PC-9 (cell line): Measurements from ENCODE around the gene PALM.

Experiments used
- EZH2 ChIP-seq: fragments of 200-600 bp; sonication (generic); IDR thresholded peaks from 2 replicates; pipeline ENCODE4 v1.8.0; 2017; ENCODE audit warnings: antibody characterized with exemption, low read depth
- TF ChIP-seq, protein P1 (sequence below): fragments of 200-600 bp; sonication (generic); conservative IDR thresholded peaks from 2 replicates; pipeline ENCODE4 v1.6.1; 2017; ENCODE audit warnings: mixed run types, antibody characterized with exemption, mild to moderate bottlenecking, moderate library complexity

DNA sequence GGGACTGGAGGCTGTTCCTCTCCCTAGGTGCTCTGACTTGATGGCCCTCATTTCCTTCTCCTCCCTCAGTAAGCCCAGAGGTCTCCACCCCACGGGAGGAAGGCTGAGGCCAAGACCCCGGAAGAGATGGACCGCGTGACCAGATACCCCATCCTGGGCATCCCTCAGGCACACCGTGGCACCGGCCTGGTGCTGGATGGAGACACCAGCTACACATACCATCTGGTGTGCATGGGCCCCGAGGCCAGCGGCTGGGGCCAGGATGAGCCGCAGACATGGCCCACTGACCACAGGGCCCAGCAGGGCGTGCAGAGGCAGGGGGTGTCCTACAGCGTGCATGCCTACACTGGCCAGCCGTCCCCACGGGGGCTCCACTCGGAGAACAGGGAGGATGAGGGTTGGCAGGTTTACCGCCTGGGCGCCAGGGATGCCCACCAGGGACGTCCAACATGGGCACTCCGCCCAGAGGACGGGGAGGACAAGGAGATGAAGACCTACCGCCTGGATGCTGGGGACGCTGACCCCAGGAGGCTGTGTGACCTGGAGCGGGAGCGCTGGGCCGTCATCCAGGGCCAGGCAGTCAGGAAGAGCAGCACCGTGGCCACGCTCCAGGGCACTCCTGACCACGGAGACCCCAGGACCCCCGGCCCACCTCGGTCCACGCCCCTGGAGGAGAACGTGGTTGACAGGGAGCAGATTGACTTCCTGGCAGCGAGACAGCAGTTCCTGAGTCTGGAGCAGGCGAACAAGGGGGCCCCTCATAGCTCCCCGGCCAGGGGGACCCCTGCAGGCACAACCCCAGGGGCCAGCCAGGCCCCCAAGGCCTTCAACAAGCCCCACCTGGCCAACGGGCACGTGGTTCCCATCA is 48.3 kb downstream of the PALM start:
- TF ChIP-seq, protein P1, sequence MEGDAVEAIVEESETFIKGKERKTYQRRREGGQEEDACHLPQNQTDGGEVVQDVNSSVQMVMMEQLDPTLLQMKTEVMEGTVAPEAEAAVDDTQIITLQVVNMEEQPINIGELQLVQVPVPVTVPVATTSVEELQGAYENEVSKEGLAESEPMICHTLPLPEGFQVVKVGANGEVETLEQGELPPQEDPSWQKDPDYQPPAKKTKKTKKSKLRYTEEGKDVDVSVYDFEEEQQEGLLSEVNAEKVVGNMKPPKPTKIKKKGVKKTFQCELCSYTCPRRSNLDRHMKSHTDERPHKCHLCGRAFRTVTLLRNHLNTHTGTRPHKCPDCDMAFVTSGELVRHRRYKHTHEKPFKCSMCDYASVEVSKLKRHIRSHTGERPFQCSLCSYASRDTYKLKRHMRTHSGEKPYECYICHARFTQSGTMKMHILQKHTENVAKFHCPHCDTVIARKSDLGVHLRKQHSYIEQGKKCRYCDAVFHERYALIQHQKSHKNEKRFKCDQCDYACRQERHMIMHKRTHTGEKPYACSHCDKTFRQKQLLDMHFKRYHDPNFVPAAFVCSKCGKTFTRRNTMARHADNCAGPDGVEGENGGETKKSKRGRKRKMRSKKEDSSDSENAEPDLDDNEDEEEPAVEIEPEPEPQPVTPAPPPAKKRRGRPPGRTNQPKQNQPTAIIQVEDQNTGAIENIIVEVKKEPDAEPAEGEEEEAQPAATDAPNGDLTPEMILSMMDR: no peak
- TF ChIP-seq EZH2: no peak
